Parathyroid adenoma (tissue), 2 donors: ENCODE results near the gene ABCC11.

ENCODE experiments used
- H2AFZ ChIP-seq: fragments of 300-600 bp; sonication (generic); one replicate; pipeline ENCODE4 v1.7.0; 2017; ENCODE audit warnings: antibody characterized with exemption, mild to moderate bottlenecking
- H3K27ac ChIP-seq: fragments of 300-600 bp; sonication (generic); one replicate; pipeline ENCODE4 v1.7.0; 2017
- H3K27me3 ChIP-seq: fragments of 300-600 bp; sonication (generic); one replicate; pipeline ENCODE4 v1.7.0; 2017; ENCODE audit warnings: low read length; ENCODE audit not compliant: control insufficient read depth, insufficient read depth
- H3K36me3 ChIP-seq: fragments of 300-600 bp; sonication (generic); one replicate; pipeline ENCODE4 v1.7.0; 2017; ENCODE audit warnings: low read length; ENCODE audit not compliant: control insufficient read depth, insufficient read depth
- H3K4me1 ChIP-seq: fragments of 300-600 bp; sonication (generic); one replicate; pipeline ENCODE4 v1.7.0; 2017; ENCODE audit warnings: control low read depth
- H3K4me2 ChIP-seq: fragments of 300-600 bp; sonication (generic); one replicate; pipeline ENCODE4 v1.7.0; 2017; ENCODE audit warnings: low read length
- H3K4me3 ChIP-seq: fragments of 300-600 bp; sonication (generic); one replicate; pipeline ENCODE4 v1.7.0; 2017; ENCODE audit warnings: low read depth, low read length
- H3K79me2 ChIP-seq: fragments of 300-600 bp; sonication (generic); one replicate; pipeline ENCODE4 v1.7.0; 2017; ENCODE audit warnings: control low read depth
- H3K9ac ChIP-seq: fragments of 300-600 bp; sonication (generic); one replicate; pipeline ENCODE4 v1.7.0; 2017; ENCODE audit warnings: mild to moderate bottlenecking
- H3K9me3 ChIP-seq: fragments of 300-600 bp; sonication (generic); one replicate; pipeline ENCODE4 v1.7.0; 2017; ENCODE audit warnings: low read length; ENCODE audit not compliant: control insufficient read depth
- TF ChIP-seq, protein P1 (sequence below): fragments of 300-600 bp; sonication (generic); IDR thresholded peaks from one replicate; pipeline ENCODE4 v1.7.0; 2017; ENCODE audit warnings: antibody characterized with exemption, mild to moderate bottlenecking
- donor health status: primary hyperparathyroidism.

ABCC11 gene

DNA sequence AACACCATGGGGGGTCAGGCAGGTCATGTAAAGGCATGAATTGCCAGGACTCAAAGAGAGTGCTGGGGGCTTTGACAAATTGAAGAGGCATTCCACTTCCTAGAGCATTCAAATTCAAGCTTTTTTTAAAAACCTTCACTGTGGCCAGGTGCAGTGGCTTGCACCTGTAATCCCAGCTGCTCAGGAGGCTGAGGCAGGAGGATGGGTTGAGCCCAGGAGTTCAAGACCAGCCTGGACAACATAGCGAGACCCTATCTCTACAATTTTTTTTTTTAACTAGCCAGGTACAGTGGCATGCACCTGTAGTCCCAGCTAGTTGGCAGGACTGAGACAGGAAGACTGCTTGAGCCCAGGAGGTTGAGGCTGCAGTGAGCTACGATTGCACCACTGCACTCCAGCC lies 108.8 kb downstream of the ABCC11 start:
- Histone ChIP-seq H3K4me1 (no peaks in the 10 kb centered on the region), H2AFZ (no peak overlapping the region), H3K27ac (no peak overlapping the region), H3K4me2 (no peak overlapping the region), H3K27me3 (no peaks in the 10 kb centered on the region), H3K79me2 (no peaks in the 10 kb centered on the region), H3K9me3 (no peaks in the 10 kb centered on the region), H3K9ac (no peak overlapping the region), H3K36me3 (no peaks in the 10 kb centered on the region), H3K4me3 (no peak overlapping the region)
- TF ChIP-seq, protein P1, sequence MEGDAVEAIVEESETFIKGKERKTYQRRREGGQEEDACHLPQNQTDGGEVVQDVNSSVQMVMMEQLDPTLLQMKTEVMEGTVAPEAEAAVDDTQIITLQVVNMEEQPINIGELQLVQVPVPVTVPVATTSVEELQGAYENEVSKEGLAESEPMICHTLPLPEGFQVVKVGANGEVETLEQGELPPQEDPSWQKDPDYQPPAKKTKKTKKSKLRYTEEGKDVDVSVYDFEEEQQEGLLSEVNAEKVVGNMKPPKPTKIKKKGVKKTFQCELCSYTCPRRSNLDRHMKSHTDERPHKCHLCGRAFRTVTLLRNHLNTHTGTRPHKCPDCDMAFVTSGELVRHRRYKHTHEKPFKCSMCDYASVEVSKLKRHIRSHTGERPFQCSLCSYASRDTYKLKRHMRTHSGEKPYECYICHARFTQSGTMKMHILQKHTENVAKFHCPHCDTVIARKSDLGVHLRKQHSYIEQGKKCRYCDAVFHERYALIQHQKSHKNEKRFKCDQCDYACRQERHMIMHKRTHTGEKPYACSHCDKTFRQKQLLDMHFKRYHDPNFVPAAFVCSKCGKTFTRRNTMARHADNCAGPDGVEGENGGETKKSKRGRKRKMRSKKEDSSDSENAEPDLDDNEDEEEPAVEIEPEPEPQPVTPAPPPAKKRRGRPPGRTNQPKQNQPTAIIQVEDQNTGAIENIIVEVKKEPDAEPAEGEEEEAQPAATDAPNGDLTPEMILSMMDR, result no peak

- H3K9me3 ChIP-seq, result no peaks in the 10 kb centered on the region
- no peaks in the 10 kb centered on the region for H3K36me3 ChIP-seq
- no peaks in the 10 kb centered on the region for H3K79me2 ChIP-seq
- no peaks in the 10 kb centered on the region for H3K27me3 ChIP-seq
- no peak overlapping the region for H2AFZ ChIP-seq
- no peak overlapping the region for H3K4me2 ChIP-seq
- no peak overlapping the region for H3K9ac ChIP-seq
- H3K4me1 ChIP-seq, result no peaks in the 10 kb centered on the region
- no peak overlapping the region for H3K27ac ChIP-seq
- H3K4me3 ChIP-seq, result no peak overlapping the region
- TF ChIP-seq, protein P1, result no peak
Measured at GRCh38 chr16:48137822-48138221, 109.5 kb downstream of the ABCC11 start.

- no peaks in the 10 kb centered on the region for H3K4me1 ChIP-seq
- H3K4me2 ChIP-seq, result no peak overlapping the region
- H3K4me3 ChIP-seq, result no peak overlapping the region
- H3K9ac ChIP-seq, result no peak overlapping the region
- no peaks in the 10 kb centered on the region for H3K36me3 ChIP-seq
- no peaks in the 10 kb centered on the region for H3K79me2 ChIP-seq
- no peak overlapping the region for H3K27ac ChIP-seq
- H3K9me3 ChIP-seq, result no peaks in the 10 kb centered on the region
- TF ChIP-seq, protein P1, result no peak
- H2AFZ ChIP-seq, result no peak overlapping the region
- no peaks in the 10 kb centered on the region for H3K27me3 ChIP-seq
Measured at GRCh38 chr16:48136547-48137360, 110.6 kb downstream of the ABCC11 start.

GRCh38 chr16:48133455-48134211 lies 113.7 kb downstream of the ABCC11 start:
- no peak overlapping the region for H3K27ac ChIP-seq
- TF ChIP-seq, protein P1, result no peak

More at GRCh38 chr16:48133455-48134211, 113.7 kb downstream of the ABCC11 start:
- Histone ChIP-seq H3K27me3 (no peaks in the 10 kb centered on the region), H3K36me3 (no peaks in the 10 kb centered on the region), H2AFZ (no peak overlapping the region), H3K4me1 (no peaks in the 10 kb centered on the region), H3K79me2 (no peaks in the 10 kb centered on the region), H3K4me2 (no peak overlapping the region), H3K9me3 (no peaks in the 10 kb centered on the region), H3K4me3 (no peak overlapping the region), H3K9ac (no peak overlapping the region)
